HEK293 (cell line): ENCODE results near the gene ACSS1.

Source experiments
- CTCF ChIA-PET: fragments of 350-600 bp; formaldehyde crosslinking; extraction: SDS; loops from one replicate; lab custom pipeline; 2021; ENCODE audit warnings: antibody characterized with exemption; lab: Yijun Ruan, JAX
- POLR2A ChIA-PET: fragments of 300-600 bp; formaldehyde crosslinking; extraction: SDS; loops from one replicate; lab custom pipeline; 2020; ENCODE audit warnings: antibody characterized with exemption, inconsistent platforms; lab: Yijun Ruan, JAX
- H3K27ac ChIP-seq: fragments of 200-500 bp; sonication (Bioruptor generic); 2 replicates; pipeline ENCODE4 v1.5.1; 2014; ENCODE audit warnings: low read depth, low read length, control low read depth, inconsistent platforms; ENCODE audit errors: extremely low read depth
- H3K36me3 ChIP-seq, 2 experiments: fragments of 200-500 bp in 1 of 2; sonication (Bioruptor generic) in 1 of 2; 1 replicate in 1 of 2; 2 replicates in 1 of 2; pipeline ENCODE4 v1.5.1; 2014 to 2017; ENCODE audit warnings: inconsistent platforms in 2 of 2, low read length in 2 of 2; ENCODE audit not compliant: control insufficient read depth in 2 of 2, insufficient read depth in 1 of 2
- H3K4me1 ChIP-seq: fragments of 200-500 bp; sonication (Bioruptor generic); 2 replicates; pipeline ENCODE4 v1.5.1; 2014; ENCODE audit warnings: mild to moderate bottlenecking, low read length, inconsistent platforms; ENCODE audit not compliant: control insufficient read depth, insufficient read depth
- H3K4me3 ChIP-seq: 2 replicates; pipeline ENCODE4 v1.5.1; 2011; ENCODE audit warnings: low read depth, mild to moderate bottlenecking, control low read depth, low read length, moderate library complexity
- H3K9me3 ChIP-seq: fragments of 200-500 bp; sonication (Bioruptor generic); 2 replicates; pipeline ENCODE4 v1.5.1; 2014; ENCODE audit warnings: low read depth, low read length, inconsistent platforms; ENCODE audit not compliant: control insufficient read depth, insufficient read depth
- GLI2 ChIP-seq: fragments of 450-650 bp; formaldehyde crosslinking; IDR thresholded peaks from 2 replicates; pipeline ENCODE4; 2017; ENCODE audit warnings: missing biosample characterization, missing genetic modification characterization, low read depth, borderline replicate concordance
- HOXA7 ChIP-seq: sonication (generic); formaldehyde crosslinking; IDR thresholded peaks from 2 replicates; pipeline ENCODE4 v1.8.1; 2022; ENCODE audit warnings: missing genetic modification reagents, borderline replicate concordance
- KLF8 ChIP-seq: fragments of 450-650 bp; formaldehyde crosslinking; IDR thresholded peaks from 2 replicates; pipeline ENCODE4 v1.5.1; 2016; ENCODE audit warnings: missing biosample characterization, missing genetic modification characterization
- MZF1 ChIP-seq: fragments of 450-650 bp; formaldehyde crosslinking; IDR thresholded peaks from 2 replicates; pipeline ENCODE4 v1.5.1; 2017; ENCODE audit warnings: missing biosample characterization, missing genetic modification characterization, borderline replicate concordance
- SCRT2 ChIP-seq: fragments of 450-650 bp; formaldehyde crosslinking; IDR thresholded peaks from 2 replicates; pipeline ENCODE4 v1.5.1; 2016; ENCODE audit warnings: missing biosample characterization, missing genetic modification characterization
- ZEB2 ChIP-seq: fragments of 450-650 bp; formaldehyde crosslinking; IDR thresholded peaks from 2 replicates; pipeline ENCODE4 v1.5.1; 2016; ENCODE audit warnings: missing biosample characterization, missing genetic modification characterization
- ZFP37 ChIP-seq: fragments of 450-650 bp; formaldehyde crosslinking; IDR thresholded peaks from 2 replicates; pipeline ENCODE4 v1.5.1; 2016; ENCODE audit warnings: missing biosample characterization, missing genetic modification characterization
- ZNF214 ChIP-seq: fragments of 450-650 bp; formaldehyde crosslinking; IDR thresholded peaks from 2 replicates; pipeline ENCODE4 v1.5.1; 2017; ENCODE audit warnings: missing biosample characterization, mild to moderate bottlenecking, missing genetic modification characterization, borderline replicate concordance
- ZNF324 ChIP-seq: fragments of 450-650 bp; formaldehyde crosslinking; IDR thresholded peaks from 2 replicates; pipeline ENCODE4 v1.5.1; 2016; ENCODE audit warnings: missing biosample characterization, missing genetic modification characterization
- ZNF354C ChIP-seq: fragments of 450-650 bp; formaldehyde crosslinking; IDR thresholded peaks from 2 replicates; pipeline ENCODE4 v1.5.1; 2016; ENCODE audit warnings: missing biosample characterization, missing genetic modification characterization, low read depth, borderline replicate concordance
- ZNF404 ChIP-seq: fragments of 450-650 bp; formaldehyde crosslinking; IDR thresholded peaks from 2 replicates; pipeline ENCODE4 v1.5.1; 2017; ENCODE audit warnings: missing biosample characterization, missing genetic modification characterization
- ZNF449 ChIP-seq: fragments of 450-650 bp; formaldehyde crosslinking; IDR thresholded peaks from 2 replicates; pipeline ENCODE4 v1.5.1; 2017; ENCODE audit warnings: missing biosample characterization, mild to moderate bottlenecking, missing genetic modification characterization, moderate library complexity
- ZNF510 ChIP-seq: fragments of 450-650 bp; formaldehyde crosslinking; IDR thresholded peaks from 2 replicates; pipeline ENCODE4 v1.5.1; 2018; ENCODE audit warnings: mild to moderate bottlenecking, missing genetic modification characterization, missing biosample characterization; ENCODE audit not compliant: insufficient replicate concordance
- ZNF521 ChIP-seq: fragments of 450-650 bp; formaldehyde crosslinking; IDR thresholded peaks from 2 replicates; pipeline ENCODE4 v1.5.1; 2017; ENCODE audit warnings: missing biosample characterization, mild to moderate bottlenecking, missing genetic modification characterization
- ZNF558 ChIP-seq: fragments of 450-650 bp; formaldehyde crosslinking; IDR thresholded peaks from 2 replicates; pipeline ENCODE4 v1.5.1; 2016; ENCODE audit warnings: missing biosample characterization, missing genetic modification characterization
- ZNF560 ChIP-seq: fragments of 450-650 bp; formaldehyde crosslinking; IDR thresholded peaks from 2 replicates; pipeline ENCODE4 v1.5.1; 2017; ENCODE audit warnings: missing biosample characterization, missing genetic modification characterization, borderline replicate concordance
- ZNF623 ChIP-seq: fragments of 450-650 bp; formaldehyde crosslinking; IDR thresholded peaks from 2 replicates; pipeline ENCODE4 v1.5.1; 2016; ENCODE audit warnings: missing biosample characterization, missing genetic modification characterization
- ZNF677 ChIP-seq: fragments of 450-650 bp; IDR thresholded peaks from 2 replicates; pipeline ENCODE4 v1.5.0; 2018; ENCODE audit warnings: missing biosample characterization, mild to moderate bottlenecking, missing genetic modification characterization, moderate library complexity
- ZNF776 ChIP-seq: fragments of 450-650 bp; formaldehyde crosslinking; IDR thresholded peaks from 2 replicates; pipeline ENCODE4 v1.5.0; 2017; ENCODE audit warnings: missing biosample characterization, missing genetic modification characterization, borderline replicate concordance
- ZNF777 ChIP-seq: fragments of 450-650 bp; formaldehyde crosslinking; IDR thresholded peaks from 2 replicates; pipeline ENCODE4 v1.5.1; 2017; ENCODE audit warnings: missing biosample characterization, missing genetic modification characterization, borderline replicate concordance
- ZNF785 ChIP-seq: fragments of 450-650 bp; formaldehyde crosslinking; IDR thresholded peaks from 2 replicates; pipeline ENCODE4 v1.5.1; 2016; ENCODE audit warnings: missing biosample characterization, missing genetic modification characterization
- ZNF791 ChIP-seq: fragments of 450-650 bp; formaldehyde crosslinking; IDR thresholded peaks from 2 replicates; pipeline ENCODE4 v1.5.1; 2016; ENCODE audit warnings: missing biosample characterization, missing genetic modification characterization
- TF ChIP-seq, protein P1 (sequence below): fragments of 450-650 bp; formaldehyde crosslinking; IDR thresholded peaks from 2 replicates; pipeline ENCODE4 v1.5.1; 2017; ENCODE audit warnings: missing biosample characterization, missing genetic modification characterization

The ACSS1 gene

GRCh38 chr20:25100914-25101313 lies 43.0 kb upstream of the ACSS1 start:
- no peaks in the 10 kb centered on the region for H3K4me1 ChIP-seq
- H3K36me3 ChIP-seq = no peaks in the 10 kb centered on the region
- H3K9me3 ChIP-seq = no peaks in the 10 kb centered on the region
- H3K4me3 ChIP-seq = no peak overlapping the region
- CTCF ChIA-PET = interaction anchor here (1.0 kb wide), 1 partner anchor 9 kb away, joined by 3 read pairs; no protein-coding TSS in a partner anchor
- H3K27ac ChIP-seq = no peak overlapping the region
- TF ChIP-seq ZNF785 = no peak
- no peak for TF ChIP-seq ZNF776 (tag by site-specific recombination)
- no peak for TF ChIP-seq ZNF510 (tag by site-specific recombination)
- TF ChIP-seq ZNF677 (tag by site-specific recombination) = no peak
- TF ChIP-seq ZFP37 = no peak
- TF ChIP-seq HOXA7 (CRISPR knock-in tag) = no peak
- TF ChIP-seq ZNF623 (tag by site-specific recombination) = no peak
- no peak for TF ChIP-seq ZNF521
- TF ChIP-seq ZNF449 (tag by site-specific recombination) = no peak
- no peak for TF ChIP-seq ZNF214 (tag by site-specific recombination)
- TF ChIP-seq MZF1 (tag by site-specific recombination) = no peak
- TF ChIP-seq, all 188 proteins: peak for 0
- POLR2A ChIA-PET = no interaction called here

GRCh38 chr20:25099601-25100140 lies 41.7 kb upstream of the ACSS1 start:
- no peaks in the 10 kb centered on the region for H3K9me3 ChIP-seq
- ChIA-PET POLR2A (no interaction called here), CTCF (interaction anchor here (0.6 to 1.0 kb wide), 2 partner anchors 8 to 23 kb away, joined by 3 to 5 read pairs; no protein-coding TSS in a partner anchor)
- no peaks in the 10 kb centered on the region for H3K36me3 ChIP-seq
- no peak overlapping the region for H3K27ac ChIP-seq
- no peaks in the 10 kb centered on the region for H3K4me1 ChIP-seq
- no peak for TF ChIP-seq GLI2 (tag by site-specific recombination)
- TF ChIP-seq ZNF404 = no peak
- no peak for TF ChIP-seq ZNF777 (tag by site-specific recombination)
- no peak for TF ChIP-seq ZNF558 (tag by site-specific recombination)
- TF ChIP-seq, protein P1, sequence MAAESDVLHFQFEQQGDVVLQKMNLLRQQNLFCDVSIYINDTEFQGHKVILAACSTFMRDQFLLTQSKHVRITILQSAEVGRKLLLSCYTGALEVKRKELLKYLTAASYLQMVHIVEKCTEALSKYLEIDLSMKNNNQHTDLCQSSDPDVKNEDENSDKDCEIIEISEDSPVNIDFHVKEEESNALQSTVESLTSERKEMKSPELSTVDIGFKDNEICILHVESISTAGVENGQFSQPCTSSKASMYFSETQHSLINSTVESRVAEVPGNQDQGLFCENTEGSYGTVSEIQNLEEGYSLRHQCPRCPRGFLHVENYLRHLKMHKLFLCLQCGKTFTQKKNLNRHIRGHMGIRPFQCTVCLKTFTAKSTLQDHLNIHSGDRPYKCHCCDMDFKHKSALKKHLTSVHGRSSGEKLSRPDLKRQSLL (tag by site-specific recombination) = no peak
- TF ChIP-seq ZNF560 (tag by site-specific recombination) = no peak
- no peak for TF ChIP-seq ZNF324 (tag by site-specific recombination)
- no peak for TF ChIP-seq ZNF354C
- no peak overlapping the region for H3K4me3 ChIP-seq

- ChIA-PET CTCF (no interaction called here), POLR2A (no interaction called here)
- TF ChIP-seq ZEB2 (tag by site-specific recombination) (no peak), HOXA7 (CRISPR knock-in tag) (no peak), ZNF791 (no peak), SCRT2 (tag by site-specific recombination) (no peak), KLF8 (no peak)
- TF ChIP-seq, protein P1 (tag by site-specific recombination) = no peak
These were observed 39.6 kb upstream of the ACSS1 start for GRCh38 chr20:25097498-25097897.

More at GRCh38 chr20:25097498-25097897, 39.6 kb upstream of the ACSS1 start:
- Histone ChIP-seq H3K9me3 (no peaks in the 10 kb centered on the region), H3K4me1 (no peaks in the 10 kb centered on the region), H3K36me3 (no peaks in the 10 kb centered on the region), H3K27ac (no peak overlapping the region), H3K4me3 (no peak overlapping the region)
